Caco-2 (cell line): ENCODE measurements around the gene GPM6B. TPM values are rescaled to one million over a fixed set of nuclear protein-coding genes. Genes with fewer than 3 reads are reported as not detected.

Experiments used
- BruUV-seq: library from RNA; stranded (reverse); fragments of 400-500 nt; replicated peaks from 2 replicates; lab custom pipeline; 2021; lab: Mats Ljungman, UMichigan
- CTCF ChIA-PET: fragments of 300-600 bp; sonication (Branson Sonifier 250); formaldehyde crosslinking; loops from one replicate; lab custom pipeline; 2022; ENCODE audit warnings: antibody characterized with exemption; lab: Charles Lee
- POLR2A ChIA-PET: fragments of 300-600 bp; sonication (Branson Sonifier 250); formaldehyde crosslinking; loops from one replicate; lab custom pipeline; 2022; ENCODE audit warnings: antibody characterized with exemption; lab: Charles Lee
- DNase-seq, 2 experiments: peaks; one replicate each; pipeline versions ENCODE4 v3.0.0 to v3.0.0-alpha.2; 2020 to 2022
- H3K27me3 ChIP-seq: replicated peaks from 2 replicates; pipeline ENCODE4 v1.6.0; 2011; ENCODE audit warnings: low read length; ENCODE audit not compliant: control insufficient read depth, insufficient read depth
- H3K36me3 ChIP-seq: 2 replicates; pipeline ENCODE4 v1.5.1; 2011; ENCODE audit warnings: low read length; ENCODE audit not compliant: control insufficient read depth, insufficient read depth
- H3K4me1 ChIP-seq: fragments of 250-450 bp; sonication (Bioruptor Pico); 2 replicates; pipeline ENCODE4 v1.5.1; 2020; ENCODE audit warnings: mild to moderate bottlenecking
- H3K4me3 ChIP-seq: 2 replicates; pipeline ENCODE4 v1.5.1; 2011; ENCODE audit warnings: low read depth, mild to moderate bottlenecking, control low read depth, low read length
- H3K9me3 ChIP-seq: fragments of 250-450 bp; sonication (Bioruptor Pico); 2 replicates; pipeline ENCODE4 v1.5.1; 2020; ENCODE audit warnings: mild to moderate bottlenecking, moderate library complexity
- H3K27ac Mint-ChIP-seq: one replicate; pipeline ENCODE4 v1.8.0; 2022; ENCODE audit warnings: mixed read lengths; ENCODE audit not compliant: unreplicated experiment
- H3K27me3 Mint-ChIP-seq: one replicate; pipeline ENCODE4 v1.8.0; 2022; ENCODE audit warnings: mixed read lengths; ENCODE audit not compliant: insufficient read depth, unreplicated experiment
- H3K36me3 Mint-ChIP-seq: one replicate; pipeline ENCODE4 v1.8.0; 2022; ENCODE audit warnings: mild to moderate bottlenecking, mixed read lengths; ENCODE audit not compliant: insufficient read depth, unreplicated experiment
- H3K4me1 Mint-ChIP-seq: one replicate; pipeline ENCODE4 v1.8.0; 2022; ENCODE audit warnings: low read depth, mixed read lengths; ENCODE audit not compliant: unreplicated experiment
- H3K4me3 Mint-ChIP-seq: one replicate; pipeline ENCODE4 v1.8.0; 2022; ENCODE audit warnings: mild to moderate bottlenecking, moderate library complexity, mixed read lengths; ENCODE audit not compliant: unreplicated experiment
- H3K9me3 Mint-ChIP-seq: one replicate; pipeline ENCODE4 v1.8.0; 2022; ENCODE audit warnings: mixed read lengths; ENCODE audit not compliant: unreplicated experiment
- CTCF ChIP-seq, 2 experiments: fragments of 200-600 bp in 1 of 2; IDR thresholded peaks; 1 replicate in 1 of 2; 2 replicates in 1 of 2; pipeline versions ENCODE4 v1.5.1 to v1.8.0; 2011 to 2022; ENCODE audit warnings: antibody characterized with exemption in 1 of 2, control low read depth in 1 of 2, inconsistent platforms in 1 of 2, low read depth in 1 of 2, low read length in 1 of 2, mild to moderate bottlenecking in 1 of 2, moderate library complexity in 1 of 2; ENCODE audit not compliant: insufficient read depth in 1 of 2, severe bottlenecking in 1 of 2, unreplicated experiment in 1 of 2
- intact Hi-C: fragments of 100-400 bp; cut with micrococcal nuclease; formaldehyde crosslinking; loops from one replicate; pipeline ENCODE4 v1.10.0; 2022; ENCODE audit not compliant: unreplicated experiment
- total RNA-seq: library from RNA; stranded (reverse); gene quantifications from 2 replicates; pipeline ENCODE4 v1.2.3, GENCODE V29; 2022

The GPM6B gene
- total RNA-seq, 1 experiment from 2014 or later, result 0.09 TPM

GRCh38 chrX:13794417-13794816 lies 22.5 kb downstream of the GPM6B start:
- no peak for DNase-seq
- Mint-ChIP-seq H3K4me1 (no peaks in the 10 kb centered on the region), H3K9me3 (no peaks in the 10 kb centered on the region), H3K27ac (no peak overlapping the region), H3K4me3 (no peak overlapping the region), H3K36me3 (no peaks in the 10 kb centered on the region), H3K27me3 (no peaks in the 10 kb centered on the region)
- no peaks in the 10 kb centered on the region for H3K9me3 ChIP-seq
- no peaks in the 10 kb centered on the region for H3K27me3 ChIP-seq
- intact Hi-C loops, result no loop called here
- no TSS peak for BruUV-seq
- POLR2A ChIA-PET, result no interaction called here
- H3K4me1 ChIP-seq, result no peaks in the 10 kb centered on the region
- H3K4me3 ChIP-seq, result no peak overlapping the region
- no peak for TF ChIP-seq CTCF (IDR thresholded peaks at IDR 0.05; ENCODE audit: insufficient read depth in 1 of 2, low read depth in 1 of 2, low read length in 1 of 2, severe bottlenecking in 1 of 2, unreplicated experiment in 1 of 2)
- CTCF ChIA-PET, result no interaction called here
- no peaks in the 10 kb centered on the region for H3K36me3 ChIP-seq

- no peak for TF ChIP-seq CTCF (IDR thresholded peaks at IDR 0.05; ENCODE audit: insufficient read depth in 1 of 2, low read depth in 1 of 2, low read length in 1 of 2, severe bottlenecking in 1 of 2, unreplicated experiment in 1 of 2)
- no peaks in the 10 kb centered on the region for H3K36me3 Mint-ChIP-seq
- Histone ChIP-seq H3K36me3 (no peaks in the 10 kb centered on the region), H3K4me1 (no peaks in the 10 kb centered on the region), H3K9me3 (no peaks in the 10 kb centered on the region), H3K27me3 (no peaks in the 10 kb centered on the region), H3K4me3 (no peak overlapping the region)
- no peak for DNase-seq
- H3K27me3 Mint-ChIP-seq, result no peaks in the 10 kb centered on the region
- ChIA-PET CTCF (no interaction called here), POLR2A (no interaction called here)
- no TSS peak for BruUV-seq
- H3K4me1 Mint-ChIP-seq, result no peaks in the 10 kb centered on the region
- no peak overlapping the region for H3K4me3 Mint-ChIP-seq
- no peaks in the 10 kb centered on the region for H3K9me3 Mint-ChIP-seq
- intact Hi-C loops, result no loop called here
- no peak overlapping the region for H3K27ac Mint-ChIP-seq
These were observed 23.0 kb downstream of the GPM6B start for GRCh38 chrX:13793897-13794296.

- ChIA-PET CTCF (no interaction called here), POLR2A (no interaction called here)
- TF ChIP-seq CTCF (IDR thresholded peaks at IDR 0.05; ENCODE audit: insufficient read depth in 1 of 2, low read depth in 1 of 2, low read length in 1 of 2, severe bottlenecking in 1 of 2, unreplicated experiment in 1 of 2), result no peak
- no TSS peak for BruUV-seq
- DNase-seq, result no peak
- H3K27me3 Mint-ChIP-seq, result no peaks in the 10 kb centered on the region
- no peak overlapping the region for H3K4me3 ChIP-seq
- H3K27ac Mint-ChIP-seq, result no peak overlapping the region
- no peak overlapping the region for H3K4me3 Mint-ChIP-seq
- H3K27me3 ChIP-seq, result no peaks in the 10 kb centered on the region
- H3K9me3 Mint-ChIP-seq, result no peaks in the 10 kb centered on the region
- no peaks in the 10 kb centered on the region for H3K4me1 Mint-ChIP-seq
- no peaks in the 10 kb centered on the region for H3K36me3 ChIP-seq
- no peaks in the 10 kb centered on the region for H3K4me1 ChIP-seq
- H3K36me3 Mint-ChIP-seq, result no peaks in the 10 kb centered on the region
- no peaks in the 10 kb centered on the region for H3K9me3 ChIP-seq
- intact Hi-C loops, result no loop called here
These were observed 25.3 kb downstream of the GPM6B start for GRCh38 chrX:13791559-13791958.
